GM21737 (cell line): ENCODE results near the gene NRP1.

Experiments
- ATAC-seq: cut with Tn5 transposase; IDR thresholded peaks from one replicate; pipeline ENCODE4 v1.9.1; 2021; ENCODE audit warnings: mild to moderate bottlenecking, moderate library complexity; ENCODE audit not compliant: unreplicated experiment

NRP1 gene

GRCh38 chr10:33133557-33133956 is 200.9 kb downstream of the NRP1 start:
- no peak for ATAC-seq

DNA sequence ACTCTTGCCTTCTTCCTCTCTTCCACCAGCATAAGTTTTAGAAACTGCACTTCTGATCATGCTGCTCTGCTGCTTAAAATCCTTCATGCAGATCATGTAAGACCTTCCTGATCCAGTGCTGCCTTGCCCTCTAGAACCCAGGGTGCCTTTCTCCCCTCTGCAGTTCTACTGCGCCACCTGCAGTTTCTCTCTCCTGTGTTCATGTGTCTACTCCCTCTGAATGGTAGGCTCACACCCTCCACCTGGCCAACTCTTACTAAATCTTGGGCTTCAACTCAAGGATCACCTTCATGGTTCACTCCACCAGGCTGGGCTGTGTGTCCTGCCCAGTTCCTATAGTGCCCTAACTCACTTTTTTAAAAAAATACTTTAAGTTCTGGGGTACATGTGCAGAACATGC is 201.8 kb downstream of the NRP1 start:
- ATAC-seq: no peak

- no peak for ATAC-seq
Observed at GRCh38 chr10:33129996-33130386, 204.5 kb downstream of the NRP1 start.

GRCh38 chr10:33129141-33129995 is 205.1 kb downstream of the NRP1 start:
- ATAC-seq: no peak

- ATAC-seq: no peak
Observed at GRCh38 chr10:33127622-33128021, 206.8 kb downstream of the NRP1 start.
